ENCODE data around the gene PDXK.
A peak's percentile ranks its signal among the peaks of the same experiment; 100 is the strongest.

PDXK gene

GRCh38 chr21:43721939-43722338, 3.0 kb downstream of the PDXK start:
- Mint-ChIP-seq H3K9me3 (no peaks in the 10 kb centered on the region), H3K4me1 (ENCODE audit: low read depth) (peaks cover 80% of the 10 kb centered on the region), H3K4me3 (peak overlapping the region; percentile 96), H3K27ac (peak overlapping the region; percentile 7), H3K36me3 (ENCODE audit: low read depth) (peaks cover 68% of the 10 kb centered on the region), H3K27me3 (peaks cover 7% of the 10 kb centered on the region)
- intact Hi-C loops (cut with micrococcal nuclease) = loop anchor here (10.0 kb wide), 1 partner anchor 57 kb away; no protein-coding TSS in a partner anchor

GRCh38 chr21:43723648-43724047, 4.7 kb downstream of the PDXK start:
- H3K27me3 Mint-ChIP-seq = no peaks in the 10 kb centered on the region
- peak overlapping the region; percentile 84 for H3K27ac Mint-ChIP-seq
- intact Hi-C loops (cut with micrococcal nuclease) = loop anchor here (10.0 kb wide), 1 partner anchor 59 kb away; no protein-coding TSS in a partner anchor
- peaks cover 71% of the 10 kb centered on the region for H3K36me3 Mint-ChIP-seq (ENCODE audit: low read depth)
- H3K4me1 Mint-ChIP-seq (ENCODE audit: low read depth) = peaks cover 84% of the 10 kb centered on the region
- no peaks in the 10 kb centered on the region for H3K9me3 Mint-ChIP-seq
- no peak overlapping the region for H3K4me3 Mint-ChIP-seq

GRCh38 chr21:43726686-43727518, 8.0 kb downstream of the PDXK start:
- H3K36me3 Mint-ChIP-seq (ENCODE audit: low read depth) = peaks cover 73% of the 10 kb centered on the region
- H3K4me3 Mint-ChIP-seq = peak overlapping the region; percentile 77
- no peaks in the 10 kb centered on the region for H3K27me3 Mint-ChIP-seq
- peaks cover 91% of the 10 kb centered on the region for H3K4me1 Mint-ChIP-seq (ENCODE audit: low read depth)
- no peaks in the 10 kb centered on the region for H3K9me3 Mint-ChIP-seq
- H3K27ac Mint-ChIP-seq = peak overlapping the region; percentile 84
- intact Hi-C loops (cut with micrococcal nuclease) = loop anchor here (10.0 kb wide), 1 partner anchor 62 kb away; no protein-coding TSS in a partner anchor

GRCh38 chr21:43727519-43728153, 8.7 kb downstream of the PDXK start:
- Mint-ChIP-seq H3K4me1 (ENCODE audit: low read depth) (peaks cover 91% of the 10 kb centered on the region), H3K36me3 (ENCODE audit: low read depth) (peaks cover 73% of the 10 kb centered on the region), H3K27me3 (no peaks in the 10 kb centered on the region), H3K27ac (peak overlapping the region; percentile 84), H3K9me3 (no peaks in the 10 kb centered on the region), H3K4me3 (peak overlapping the region; percentile 77)
- intact Hi-C loops (cut with micrococcal nuclease) = loop anchor here (1.0 to 10.0 kb wide), 2 partner anchors 7 to 63 kb away; no protein-coding TSS in a partner anchor

- peak overlapping the region; percentile 84 for H3K27ac Mint-ChIP-seq
- H3K4me1 Mint-ChIP-seq (ENCODE audit: low read depth) = peaks cover 91% of the 10 kb centered on the region
- H3K36me3 Mint-ChIP-seq (ENCODE audit: low read depth) = peaks cover 72% of the 10 kb centered on the region
- peak overlapping the region; percentile 77 for H3K4me3 Mint-ChIP-seq
- no peaks in the 10 kb centered on the region for H3K9me3 Mint-ChIP-seq
- intact Hi-C loops (cut with micrococcal nuclease) = loop anchor here (1.0 to 10.0 kb wide), 2 partner anchors 8 to 63 kb away; no protein-coding TSS in a partner anchor
- H3K27me3 Mint-ChIP-seq = no peaks in the 10 kb centered on the region
Measured at GRCh38 chr21:43728154-43728466, 9.2 kb downstream of the PDXK start.

- peaks cover 91% of the 10 kb centered on the region for H3K4me1 Mint-ChIP-seq (ENCODE audit: low read depth)
- peak overlapping the region; percentile 84 for H3K27ac Mint-ChIP-seq
- intact Hi-C loops (cut with micrococcal nuclease) = loop anchor here (1.0 to 10.0 kb wide), 2 partner anchors 8 to 64 kb away; no protein-coding TSS in a partner anchor
- H3K9me3 Mint-ChIP-seq = no peaks in the 10 kb centered on the region
- no peaks in the 10 kb centered on the region for H3K27me3 Mint-ChIP-seq
- peak overlapping the region; percentile 77 for H3K4me3 Mint-ChIP-seq
- peaks cover 72% of the 10 kb centered on the region for H3K36me3 Mint-ChIP-seq (ENCODE audit: low read depth)
Measured at GRCh38 chr21:43728467-43729390, 9.8 kb downstream of the PDXK start.

- H3K4me1 Mint-ChIP-seq (ENCODE audit: low read depth) = peaks cover 95% of the 10 kb centered on the region
- H3K36me3 Mint-ChIP-seq (ENCODE audit: low read depth) = peaks cover 78% of the 10 kb centered on the region
- no peak overlapping the region for H3K4me3 Mint-ChIP-seq
- H3K27ac Mint-ChIP-seq = peak overlapping the region; percentile 15
- H3K9me3 Mint-ChIP-seq = no peaks in the 10 kb centered on the region
- H3K27me3 Mint-ChIP-seq = no peaks in the 10 kb centered on the region
- intact Hi-C loops (cut with micrococcal nuclease) = loop anchor here (5.0 kb wide), 1 partner anchor 36 kb away; no protein-coding TSS in a partner anchor
Measured at GRCh38 chr21:43731476-43731875, 12.5 kb downstream of the PDXK start.

- no peak overlapping the region for H3K4me3 Mint-ChIP-seq
- no peaks in the 10 kb centered on the region for H3K9me3 Mint-ChIP-seq
- peaks cover 90% of the 10 kb centered on the region for H3K4me1 Mint-ChIP-seq (ENCODE audit: low read depth)
- peaks cover 78% of the 10 kb centered on the region for H3K36me3 Mint-ChIP-seq (ENCODE audit: low read depth)
- intact Hi-C loops (cut with micrococcal nuclease) = loop anchor here (5.0 kb wide), 1 partner anchor 35 kb away; no protein-coding TSS in a partner anchor
- peak overlapping the region; percentile 15 for H3K27ac Mint-ChIP-seq
- no peaks in the 10 kb centered on the region for H3K27me3 Mint-ChIP-seq
Measured at GRCh38 chr21:43731891-43732711, 13.2 kb downstream of the PDXK start.

GRCh38 chr21:43733060-43733459, 14.1 kb downstream of the PDXK start:
- H3K27me3 Mint-ChIP-seq = no peaks in the 10 kb centered on the region
- peak overlapping the region; percentile 41 for H3K4me3 Mint-ChIP-seq
- peaks cover 88% of the 10 kb centered on the region for H3K36me3 Mint-ChIP-seq (ENCODE audit: low read depth)
- H3K4me1 Mint-ChIP-seq (ENCODE audit: low read depth) = peaks cover 85% of the 10 kb centered on the region
- H3K9me3 Mint-ChIP-seq = no peaks in the 10 kb centered on the region
- intact Hi-C loops (cut with micrococcal nuclease) = loop anchor here (5.0 kb wide), 1 partner anchor 34 kb away; no protein-coding TSS in a partner anchor
- peak overlapping the region; percentile 76 for H3K27ac Mint-ChIP-seq

GRCh38 chr21:43733529-43734071, 14.7 kb downstream of the PDXK start:
- Mint-ChIP-seq H3K27me3 (no peaks in the 10 kb centered on the region), H3K36me3 (ENCODE audit: low read depth) (peaks cover 92% of the 10 kb centered on the region), H3K4me1 (ENCODE audit: low read depth) (peaks cover 81% of the 10 kb centered on the region), H3K27ac (peak overlapping the region; percentile 76), H3K9me3 (no peaks in the 10 kb centered on the region), H3K4me3 (peak overlapping the region; percentile 41)
- intact Hi-C loops (cut with micrococcal nuclease) = loop anchor here (5.0 kb wide), 1 partner anchor 34 kb away; no protein-coding TSS in a partner anchor

- H3K4me3 Mint-ChIP-seq = peak overlapping the region; percentile 55
- H3K27me3 Mint-ChIP-seq = no peaks in the 10 kb centered on the region
- H3K9me3 Mint-ChIP-seq = no peaks in the 10 kb centered on the region
- intact Hi-C loops (cut with micrococcal nuclease) = loop anchor here (5.0 kb wide), 1 partner anchor 33 kb away; no protein-coding TSS in a partner anchor
- H3K36me3 Mint-ChIP-seq (ENCODE audit: low read depth) = peaks cover 92% of the 10 kb centered on the region
- H3K27ac Mint-ChIP-seq = peak overlapping the region; percentile 76
- H3K4me1 Mint-ChIP-seq (ENCODE audit: low read depth) = peaks cover 80% of the 10 kb centered on the region
Measured at GRCh38 chr21:43734131-43734927, 15.4 kb downstream of the PDXK start.

- Mint-ChIP-seq H3K27ac (peak overlapping the region; percentile 76), H3K36me3 (ENCODE audit: low read depth) (peaks cover 92% of the 10 kb centered on the region), H3K9me3 (no peaks in the 10 kb centered on the region), H3K27me3 (no peaks in the 10 kb centered on the region), H3K4me1 (ENCODE audit: low read depth) (peaks cover 80% of the 10 kb centered on the region), H3K4me3 (peak overlapping the region; percentile 55)
- intact Hi-C loops (cut with micrococcal nuclease) = loop anchor here (5.0 kb wide), 1 partner anchor 32 kb away; no protein-coding TSS in a partner anchor
Measured at GRCh38 chr21:43734928-43735229, 15.9 kb downstream of the PDXK start.
